Glomerular endothelial cell (primary cell): ENCODE measurements around the gene FAM120B. TPM values are rescaled to one million over a fixed set of nuclear protein-coding genes. Genes with fewer than 3 reads are reported as not detected.

Source experiments
- DNase-seq: peaks from one replicate; pipeline ENCODE4 v3.0.0-alpha.2; 2011; ENCODE audit warnings: low read depth, low spot score; ENCODE audit errors: extremely low read depth
- total RNA-seq: library from RNA; depleted of rRNA; stranded (reverse); fragments of >200 nt; gene quantifications from 2 replicates; pipeline ENCODE4 v1.2.3, GENCODE V29; 2015

The FAM120B gene
- total RNA-seq, 1 donor from 2014 or later = 33.8 TPM

- no peak for DNase-seq
These were observed 103.7 kb downstream of the FAM120B start for GRCh38 chr6:170410241-170410640.

DNA sequence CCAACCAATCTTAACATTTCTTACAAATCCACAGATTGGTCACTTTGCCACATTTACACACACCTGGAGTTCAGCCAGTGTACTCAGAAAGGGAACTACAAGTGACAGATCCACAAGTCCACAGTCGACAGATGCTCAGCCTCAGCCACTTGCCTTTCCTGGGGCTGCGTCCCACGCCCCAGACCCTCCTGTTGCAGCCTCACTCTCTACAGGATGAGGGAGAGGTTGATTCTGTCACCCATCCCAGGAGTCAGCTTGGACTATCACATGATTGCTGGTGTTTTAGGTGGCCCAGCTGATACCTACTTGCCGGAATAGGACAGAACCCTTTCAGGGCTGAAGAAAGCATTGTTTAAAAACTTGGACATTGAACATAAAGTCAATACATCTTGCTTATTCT lies 108.8 kb downstream of the FAM120B start:
- no peak for DNase-seq

- DNase-seq = no peak
These were observed 109.7 kb downstream of the FAM120B start for GRCh38 chr6:170416303-170416702.

- DNase-seq = no peak
These were observed 110.5 kb downstream of the FAM120B start for GRCh38 chr6:170416959-170417606.

DNA sequence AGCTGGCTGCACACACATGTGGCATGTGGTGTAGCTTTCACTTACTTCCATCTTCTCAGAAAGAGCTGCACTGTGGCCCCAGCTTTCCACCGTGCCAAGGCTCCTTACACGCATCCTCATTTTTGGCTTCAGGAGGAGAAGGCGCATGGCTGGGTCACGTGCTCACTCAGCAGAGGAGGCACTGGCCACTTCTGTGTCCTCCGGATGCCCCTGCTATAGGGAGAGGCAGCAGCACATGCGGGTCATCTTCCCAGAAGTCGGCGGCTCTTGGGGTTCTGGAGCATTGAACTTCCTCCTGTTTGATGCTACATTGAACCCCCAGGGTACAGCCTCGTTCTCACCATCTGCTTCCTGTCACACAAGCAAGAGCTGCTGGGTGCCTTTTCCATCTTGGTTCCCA lies 111.3 kb downstream of the FAM120B start:
- no peak for DNase-seq

GRCh38 chr6:170420283-170420682 lies 113.7 kb downstream of the FAM120B start:
- DNase-seq = no peak

DNA sequence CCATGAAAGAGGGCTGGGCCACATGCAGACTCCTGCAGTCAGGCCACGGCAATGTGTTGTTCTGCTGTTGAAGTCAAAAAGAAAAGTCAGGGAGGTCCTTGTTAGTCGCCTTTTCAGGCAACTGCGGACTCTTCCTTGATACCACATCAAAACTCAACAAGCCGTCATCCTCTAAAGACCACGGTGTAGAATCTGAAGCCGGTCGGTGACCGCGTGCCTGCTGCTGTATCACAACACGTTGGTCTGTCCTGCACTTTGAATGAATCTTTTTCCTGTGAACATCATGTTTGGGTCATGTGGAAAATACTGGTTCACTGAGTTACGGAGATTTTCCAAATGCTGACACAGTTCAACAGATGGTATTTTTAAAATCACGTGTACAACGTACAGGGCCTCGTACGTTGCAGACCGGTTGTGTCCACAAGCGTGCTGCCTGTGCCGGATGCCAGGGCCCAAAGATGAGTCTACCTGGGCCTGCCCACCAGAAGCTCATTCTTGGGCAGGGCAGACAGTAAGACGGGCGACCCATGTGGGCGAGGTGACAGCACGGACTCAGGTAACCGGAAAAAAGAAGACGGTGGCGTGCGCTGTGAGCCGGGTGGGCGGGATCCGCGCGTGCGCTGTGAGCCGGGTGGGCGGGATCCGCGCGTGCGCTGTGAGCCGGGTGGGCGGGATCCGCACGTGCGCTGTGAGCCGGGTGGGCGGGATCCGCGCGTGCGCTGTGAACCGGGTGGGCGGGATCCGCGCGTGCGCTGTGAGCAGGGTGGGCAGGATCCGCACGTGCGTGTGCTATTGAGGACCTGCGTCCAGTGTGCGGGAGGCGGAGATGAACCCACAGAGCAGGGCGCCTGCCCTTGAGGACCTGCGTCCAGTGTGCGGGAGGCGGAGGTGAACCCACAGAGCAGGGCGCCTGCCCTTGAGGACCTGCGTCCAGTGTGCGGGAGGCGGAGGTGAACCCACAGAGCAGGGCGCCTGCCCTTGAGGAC lies 114.5 kb downstream of the FAM120B start:
- no peak for DNase-seq

DNA sequence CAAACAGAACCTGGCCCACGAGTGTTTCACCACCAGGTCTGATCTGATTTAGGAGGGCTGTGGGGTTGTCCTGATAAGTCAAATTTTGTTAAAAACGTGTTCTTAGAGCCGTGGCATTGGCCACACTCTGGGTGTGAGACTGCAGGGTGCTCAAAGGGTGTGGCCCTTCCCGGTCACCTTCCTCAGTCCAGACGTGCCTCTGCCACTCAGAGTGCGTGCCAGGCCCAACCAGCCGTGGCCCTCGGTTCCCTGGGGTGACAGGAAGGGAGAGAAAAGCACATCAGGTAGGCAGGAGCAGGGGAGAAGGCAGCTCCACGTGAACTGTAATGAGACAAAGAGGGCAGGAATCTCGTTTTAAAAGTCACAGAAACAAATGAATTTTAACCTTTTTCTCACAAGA lies 115.4 kb downstream of the FAM120B start:
- DNase-seq = no peak

- no peak for DNase-seq
These were observed 116.5 kb downstream of the FAM120B start for GRCh38 chr6:170423030-170423429.

GRCh38 chr6:170423814-170424603 lies 117.5 kb downstream of the FAM120B start:
- DNase-seq = no peak

DNA sequence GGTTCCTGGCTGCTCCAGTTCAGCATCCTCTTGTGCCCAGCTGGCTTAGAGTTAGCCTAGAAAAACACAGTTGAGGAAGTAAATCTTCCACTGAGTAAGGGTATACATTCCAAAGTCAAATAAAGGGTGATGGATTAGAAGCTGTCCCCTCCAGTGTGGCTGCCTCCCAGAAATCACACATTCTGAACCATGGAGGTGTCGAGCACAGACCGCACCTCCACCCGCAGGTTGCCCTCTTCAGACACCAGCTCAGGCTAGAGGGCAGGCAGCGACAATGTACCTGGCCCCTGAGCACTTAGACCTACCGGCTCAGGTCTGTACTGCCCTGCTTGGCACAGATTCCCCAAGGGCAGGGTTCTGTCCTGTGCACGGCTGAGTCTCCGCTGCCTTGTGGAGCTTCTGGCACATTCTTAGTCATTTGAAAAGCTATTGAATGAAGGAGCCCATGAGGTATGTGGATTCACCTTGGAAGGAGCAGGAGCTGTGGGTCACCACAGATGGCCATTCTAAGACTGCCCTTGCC lies 118.1 kb downstream of the FAM120B start:
- no peak for DNase-seq

DNA sequence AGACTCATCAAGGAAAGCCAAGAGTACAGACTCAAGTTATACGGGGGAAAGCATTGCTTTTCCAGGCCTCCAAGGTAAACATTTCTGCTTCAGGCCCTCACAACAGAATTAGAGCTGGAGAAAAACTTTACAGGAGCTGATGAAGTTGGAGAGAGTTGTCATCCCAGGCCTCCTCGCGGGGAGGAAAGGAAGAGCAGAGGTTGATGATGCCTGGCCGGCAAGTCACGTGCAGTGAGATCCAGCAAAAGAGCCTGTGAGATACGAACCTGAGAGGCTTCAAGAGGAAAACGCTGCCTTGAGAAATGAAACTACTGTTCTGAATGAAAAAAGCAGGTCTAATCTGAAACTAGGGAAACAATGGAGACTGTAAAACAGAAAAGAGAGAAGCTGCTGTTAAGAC lies 122.9 kb downstream of the FAM120B start:
- DNase-seq = no peak

- DNase-seq = no peak
These were observed 126.9 kb downstream of the FAM120B start for GRCh38 chr6:170433163-170434116.

DNA sequence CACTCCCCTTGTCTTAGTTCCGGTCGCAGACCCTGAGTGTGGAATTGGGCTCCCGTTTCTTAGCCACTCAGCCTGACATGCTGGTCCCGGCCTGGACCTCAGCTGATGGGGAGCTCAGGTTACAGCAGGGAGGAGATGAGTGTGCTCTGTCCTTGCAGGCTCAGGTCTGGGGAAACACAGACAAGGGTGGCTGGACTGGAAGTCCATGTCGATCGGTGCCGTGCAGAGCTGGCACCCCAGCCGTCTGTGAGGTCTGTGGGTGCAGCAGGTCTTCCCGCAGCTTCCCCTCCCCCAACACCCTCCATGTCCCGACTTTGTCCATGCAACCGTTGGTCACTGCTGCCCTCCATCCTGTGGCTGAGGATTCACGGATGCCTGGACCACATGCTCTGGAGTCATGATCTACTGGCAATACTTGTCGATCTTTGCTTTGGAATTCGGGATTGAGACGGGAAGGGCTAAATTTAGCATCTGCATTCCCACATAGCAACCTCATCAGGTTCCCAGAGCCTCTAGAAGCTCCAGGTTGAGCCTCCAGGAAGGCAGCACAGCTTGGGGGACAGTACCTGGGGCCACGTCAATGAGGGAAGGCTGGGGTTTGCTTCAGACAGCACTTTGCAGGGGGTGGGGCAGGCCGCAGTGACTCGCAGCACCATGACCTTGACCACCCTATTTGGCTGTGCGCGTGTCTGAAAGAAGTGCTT lies 127.7 kb downstream of the FAM120B start:
- no peak for DNase-seq

- DNase-seq = no peak
These were observed 128.2 kb downstream of the FAM120B start for GRCh38 chr6:170434821-170435155.

DNA sequence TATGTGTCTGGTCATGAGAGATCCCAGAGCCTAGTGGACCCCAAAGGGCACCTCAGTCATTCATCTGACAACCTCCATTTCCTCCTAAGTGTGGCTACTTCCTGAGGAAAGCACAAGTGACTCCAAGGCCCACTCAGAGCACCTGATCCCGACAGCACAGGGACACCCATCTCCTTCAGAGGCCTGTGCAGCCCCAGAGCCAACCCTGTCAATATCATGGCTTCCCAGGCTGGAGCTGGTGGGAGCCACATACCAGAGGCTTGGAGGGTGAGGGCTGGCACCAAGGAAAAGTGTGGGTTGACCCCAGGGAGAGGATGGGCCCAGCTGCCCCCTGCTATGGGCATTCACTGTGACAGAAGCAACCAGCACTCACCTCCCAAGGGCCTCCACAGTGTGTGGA lies 129.2 kb downstream of the FAM120B start:
- no peak for DNase-seq

GRCh38 chr6:170436209-170436809 lies 129.8 kb downstream of the FAM120B start:
- no peak for DNase-seq

DNA sequence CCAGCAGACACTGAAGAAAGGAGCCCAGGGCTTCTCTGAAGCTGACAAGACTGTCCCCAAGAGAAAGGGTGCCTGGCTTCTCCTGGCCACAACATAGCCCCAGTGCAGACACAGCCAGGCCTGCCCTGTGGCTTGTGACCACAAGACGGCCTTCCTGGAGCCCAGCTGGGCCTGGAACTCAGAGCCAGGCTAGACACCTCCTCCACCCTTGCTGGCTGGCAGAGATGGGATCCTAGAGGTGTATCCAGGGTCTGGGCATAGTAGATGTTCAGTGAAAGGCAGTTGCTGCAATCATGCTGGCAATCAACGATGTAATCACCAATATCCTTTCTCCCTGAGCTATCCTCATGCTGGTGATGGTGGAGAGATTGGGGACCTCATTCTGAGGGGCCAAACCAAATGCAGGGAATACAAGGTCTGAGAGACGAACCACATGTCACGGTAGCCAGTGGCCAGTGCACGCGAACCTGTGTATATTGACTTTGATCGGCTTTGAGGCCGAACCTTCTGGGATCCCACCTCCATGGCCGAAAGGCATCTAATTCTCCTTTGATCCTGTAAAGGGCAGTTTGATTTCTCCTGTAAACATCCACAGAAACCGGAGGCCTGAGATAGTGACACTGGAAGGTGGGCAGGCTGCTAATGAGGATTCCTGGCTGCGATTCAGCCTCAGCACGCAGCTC lies 131.3 kb downstream of the FAM120B start:
- no peak for DNase-seq
